ENCODE results near the gene ATP5F1A.
A peak's percentile ranks its signal among the peaks of the same experiment; 100 is the strongest.
"Not testable (repeated sequence)": the region's sequence is repeated elsewhere in the genome, so short reads cannot be mapped to it uniquely, and the experiment has no call there.

Gene ATP5F1A

GRCh38 chr18:46097801-46098615 lies at the start of gene ATP5F1A:
Gene ATP5F1A, minus strand, starts transcription at chr18:46098296. Its CDS starts 65 bp downstream, at chr18:46098231.
- ChIA-PET POLR2A (interaction anchor here (0.8 to 1.4 kb wide), 3 partner anchors 15 to 27 kb away, joined by 3 read pairs; no protein-coding TSS in a partner anchor), CTCF (interaction anchor here (0.7 to 3.2 kb wide), 5 partner anchors 24 to 560 kb away, joined by 3 to 12 read pairs (median 8); a partner anchor contains a TSS)
- H3K4me3 ChIP-seq (ENCODE audit: low read depth, low read length), result peak within 1 kb of the TSS; percentile 97
- no peak for DNase-seq (ENCODE audit: low read depth, low spot score)
- peak; percentile 12 for TF ChIP-seq CTCF (IDR thresholded peaks at IDR 0.05; ENCODE audit: insufficient read depth, low read length, missing control alignments)

- DNase-seq (ENCODE audit: low read depth, low spot score), result no peak
- ChIA-PET POLR2A (no interaction called here), CTCF (interaction anchor here (1.4 to 1.8 kb wide), 3 partner anchors 8 to 32 kb away, joined by 3 to 13 read pairs (median 7); a partner anchor contains a TSS)
- H3K4me3 ChIP-seq (ENCODE audit: low read depth, low read length), result no peak overlapping the region
- TF ChIP-seq CTCF (IDR thresholded peaks at IDR 0.05; ENCODE audit: insufficient read depth, low read length, missing control alignments), result no peak
Measured at GRCh38 chr18:46141199-46141598, 43.1 kb upstream of the ATP5F1A start.

DNA sequence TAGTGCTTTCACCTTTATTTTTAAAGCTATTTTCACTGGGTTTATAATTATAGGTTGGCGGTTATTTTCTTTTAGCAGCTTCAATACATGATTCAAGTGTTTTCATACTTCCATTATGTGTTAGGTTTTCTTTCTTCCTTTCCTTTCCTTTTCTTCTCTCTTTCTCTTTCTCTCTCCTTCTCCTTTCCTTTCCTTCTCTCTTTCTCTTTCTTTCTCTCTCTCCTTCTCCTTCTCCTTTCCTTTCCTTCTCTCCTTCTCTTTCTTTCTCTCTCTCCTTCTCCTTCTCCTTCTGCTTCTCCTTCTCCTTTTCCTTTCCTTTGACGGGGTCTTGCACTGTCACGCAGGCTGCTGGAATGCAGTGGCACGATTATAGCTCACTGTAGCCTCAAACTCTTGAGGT lies 42.1 kb upstream of the ATP5F1A start:
- no peak for TF ChIP-seq CTCF (IDR thresholded peaks at IDR 0.05; ENCODE audit: insufficient read depth, low read length, missing control alignments)
- no peak for DNase-seq (ENCODE audit: low read depth, low spot score)
- ChIA-PET CTCF (interaction anchor here (0.9 to 1.8 kb wide), 4 partner anchors 9 to 141 kb away, joined by 3 to 13 read pairs (median 6); a partner anchor contains a TSS), POLR2A (no interaction called here)
- H3K4me3 ChIP-seq (ENCODE audit: low read depth, low read length), result no peak overlapping the region

DNA sequence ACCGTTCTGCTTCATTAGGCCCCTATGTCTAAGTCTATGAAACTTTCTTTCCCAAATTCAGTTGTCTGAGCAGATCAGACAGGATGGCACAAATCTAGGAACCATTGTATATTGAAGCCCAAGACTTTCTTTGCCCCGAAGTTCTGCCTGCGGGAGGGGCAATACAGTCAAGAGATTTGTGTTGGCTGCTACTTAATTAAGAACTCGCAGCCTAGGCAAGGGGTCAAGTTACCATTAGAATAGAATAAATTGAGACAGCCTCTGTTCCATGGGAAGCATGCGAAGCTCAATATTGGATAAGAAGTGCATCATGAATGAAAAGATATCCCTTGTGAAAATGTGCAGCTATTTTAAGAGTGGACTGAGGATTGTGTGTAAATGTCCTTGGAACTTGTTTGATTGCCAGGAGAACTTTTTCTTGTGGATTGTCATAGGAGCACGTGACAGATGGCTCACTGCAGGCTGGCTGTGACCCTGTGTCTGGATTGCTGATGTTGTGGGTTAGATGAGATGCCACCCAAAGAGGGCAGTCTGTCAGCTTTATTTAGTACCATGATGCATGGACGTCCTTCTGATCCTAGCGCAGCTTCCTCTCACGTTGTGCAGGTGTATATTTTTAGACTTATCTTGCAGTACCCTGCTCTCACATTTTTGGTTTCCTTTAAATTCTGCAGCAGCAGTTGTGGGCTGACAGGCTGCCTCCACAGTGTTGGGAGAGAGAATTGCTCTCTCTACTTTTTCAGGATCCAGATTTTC lies 37.0 kb upstream of the ATP5F1A start:
- POLR2A ChIA-PET, result no interaction called here
- no peak for DNase-seq (ENCODE audit: low read depth, low spot score)
- CTCF ChIA-PET, result interaction anchor here (2.2 to 5.2 kb wide), 2 partner anchors 12 to 522 kb away, joined by 6 to 27 read pairs; partner anchors contain the start of gene LOXHD1
- TF ChIP-seq CTCF (IDR thresholded peaks at IDR 0.05; ENCODE audit: insufficient read depth, low read length, missing control alignments), result no peak
- H3K4me3 ChIP-seq (ENCODE audit: low read depth, low read length), result no peak overlapping the region

DNA sequence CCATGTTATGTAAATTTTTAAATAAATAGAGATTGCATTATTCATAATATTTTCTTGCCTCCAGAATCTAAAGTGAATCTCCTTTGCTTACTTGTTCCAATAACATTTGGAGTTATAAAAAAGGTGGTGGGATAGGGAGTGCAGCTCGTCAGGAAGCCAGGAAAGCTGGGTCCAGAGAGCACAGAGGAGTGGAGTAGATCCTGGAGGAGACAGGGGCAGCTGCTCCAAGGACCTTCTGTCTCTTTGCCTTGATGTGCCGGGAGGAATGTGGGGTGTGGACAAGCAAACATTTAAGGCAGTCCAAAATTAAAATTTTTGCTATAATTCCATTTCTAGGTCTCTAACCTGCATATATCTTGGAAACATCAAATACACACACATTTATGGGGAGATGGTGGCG lies 35.4 kb upstream of the ATP5F1A start:
- TF ChIP-seq CTCF (IDR thresholded peaks at IDR 0.05; ENCODE audit: insufficient read depth, low read length, missing control alignments), result no peak
- no peak overlapping the region for H3K4me3 ChIP-seq (ENCODE audit: low read depth, low read length)
- no peak for DNase-seq (ENCODE audit: low read depth, low spot score)
- CTCF ChIA-PET, result interaction anchor here (5.2 kb wide), 1 partner anchor 14 kb away, joined by 27 read pairs; no protein-coding TSS in a partner anchor
- POLR2A ChIA-PET, result no interaction called here

DNA sequence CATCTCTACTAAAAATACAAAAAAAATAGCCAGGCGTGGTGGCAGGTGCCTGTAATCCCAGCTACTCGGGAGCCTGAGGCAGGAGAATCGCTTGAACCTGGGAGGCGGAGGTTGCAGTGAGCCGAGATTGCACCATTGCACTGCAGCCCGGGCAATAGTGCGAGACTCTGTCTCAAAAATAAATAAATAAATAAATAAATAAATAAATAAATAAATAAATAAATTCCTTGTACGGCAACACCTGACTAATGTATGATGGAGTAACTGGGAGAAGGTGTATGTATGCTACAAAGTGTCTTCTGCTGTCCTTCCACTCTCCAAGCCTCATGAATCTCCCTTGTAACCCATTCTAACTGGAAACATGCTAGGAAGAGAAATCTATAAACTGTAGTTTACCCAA lies 32.5 kb upstream of the ATP5F1A start:
- DNase-seq (ENCODE audit: low read depth, low spot score); H3K4me3 ChIP-seq (ENCODE audit: low read depth, low read length); POLR2A ChIA-PET: not testable (repeated sequence)
- CTCF ChIA-PET, result interaction anchor here (1.4 kb wide), 1 partner anchor 18 kb away, joined by 3 read pairs; no protein-coding TSS in a partner anchor
